Activated T-helper 1 cell treated with anti-CD3 and anti-CD28 coated beads, Interleukin-12 subunit alpha, Interleukin-12 subunit beta, Interleukin-2, Interleukin-4 antibody, amounts not matched to agents 30 ng/mL and 10 ng/mL and 1 ng/mL, durations not matched to agents 14 hours and 24 hours and 36 hours (primary cell): ENCODE data around the gene SNX13. TPM values are rescaled to one million over a fixed set of nuclear protein-coding genes. Genes with fewer than 3 reads are reported as not detected.

Experiments used
- total RNA-seq: library from RNA; stranded (reverse); gene quantifications from 2 replicates; pipeline ENCODE4 v1.2.3, GENCODE V29; 2022

The SNX13 gene
- total RNA-seq, 1 donor from 2014 or later: 27.3 TPM

Other genes starting within 250 kb of the SNX13 start
- not detected in 2 replicates for gene PRPS1L1, start 87.4 kb upstream of the SNX13 start, total RNA-seq